GM21381 (cell line): ENCODE data around the gene PIR.
A peak's percentile ranks its signal among the peaks of the same experiment; 100 is the strongest.

Experiments used
- ATAC-seq: cut with Tn5 transposase; IDR thresholded peaks from one replicate; pipeline ENCODE4 v1.9.1; 2021; ENCODE audit warnings: mild to moderate bottlenecking, moderate library complexity; ENCODE audit not compliant: unreplicated experiment

Gene PIR

DNA sequence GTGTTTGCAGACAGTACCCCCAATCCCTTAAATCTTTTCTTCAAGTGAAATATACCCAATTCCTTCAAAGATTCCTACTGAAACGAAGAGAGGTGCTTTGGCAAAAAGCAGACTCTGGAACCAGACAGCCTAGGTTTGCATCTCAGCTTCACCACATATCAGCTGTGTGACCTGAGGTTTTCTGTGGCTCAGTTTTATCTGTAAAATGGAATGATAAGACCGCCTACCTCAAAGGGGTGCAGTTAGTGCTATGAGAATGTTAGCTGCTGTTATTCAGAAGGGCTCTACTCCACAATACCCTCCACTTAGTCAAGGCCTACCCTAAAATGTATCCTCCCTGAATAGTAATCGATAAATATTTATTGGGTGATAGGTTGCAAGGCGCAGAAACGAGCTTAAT is 664 bp downstream of the PIR start:
- ATAC-seq = no peak

- ATAC-seq = no peak
Measured at GRCh38 chrX:15483891-15484290, 9.2 kb downstream of the PIR start.

DNA sequence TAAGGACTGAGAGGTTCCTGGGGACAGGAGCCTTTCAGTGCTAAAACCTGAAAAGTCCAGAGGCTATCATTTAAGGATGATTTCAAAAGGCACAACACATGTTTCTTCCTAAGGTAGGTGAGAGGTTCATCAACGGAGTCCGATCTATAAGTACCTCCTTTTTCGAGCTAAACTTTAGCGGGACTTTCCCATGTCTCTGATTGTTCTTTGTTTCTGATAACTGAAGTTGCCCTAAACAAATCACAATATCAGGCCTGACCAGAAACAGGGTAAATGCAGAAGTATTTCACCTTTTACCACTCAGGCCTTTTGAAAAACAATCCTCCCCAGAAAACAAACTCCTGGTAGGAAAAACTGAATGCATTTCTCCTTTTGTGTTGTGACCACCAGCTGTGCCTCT is 17.6 kb downstream of the PIR start:
- ATAC-seq = no peak

DNA sequence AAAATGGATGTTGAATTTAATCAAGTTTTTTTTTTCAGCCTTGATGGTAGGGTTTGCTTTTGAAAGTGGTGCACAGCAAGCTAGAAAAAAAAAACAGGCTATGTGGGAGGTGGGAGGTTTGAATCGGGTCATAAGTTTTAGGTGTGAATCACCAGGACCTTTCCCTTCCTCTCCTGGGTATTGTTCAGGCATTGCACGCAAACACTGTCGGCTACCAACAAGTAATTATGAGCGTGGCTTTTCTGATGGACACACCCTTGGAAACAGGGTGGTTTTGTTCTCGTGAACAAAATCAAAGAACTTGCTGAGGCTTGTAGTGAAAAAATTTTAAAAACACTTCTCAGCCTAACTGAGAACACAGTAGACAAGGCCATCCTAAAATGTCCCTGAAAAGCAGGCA is 18.1 kb downstream of the PIR start:
- no peak for ATAC-seq

DNA sequence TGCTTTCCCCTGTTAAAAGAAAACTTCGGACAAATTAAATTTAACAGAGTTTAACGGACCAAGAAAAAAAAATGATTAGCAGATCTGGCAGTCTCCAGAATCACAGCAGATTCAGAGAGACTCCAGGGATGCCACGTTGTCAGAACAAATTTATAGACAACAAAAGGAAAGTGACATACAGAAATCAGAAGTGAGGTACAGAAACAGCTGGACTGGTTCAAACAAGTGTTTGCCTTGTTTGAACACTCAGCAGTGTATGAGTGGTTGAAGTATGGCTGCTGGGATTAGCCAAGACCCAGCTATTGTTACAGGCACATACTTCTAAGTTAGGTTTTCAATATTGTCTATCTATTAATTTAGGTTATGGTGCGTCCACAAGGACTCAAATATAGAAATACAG is 19.1 kb downstream of the PIR start:
- no peak for ATAC-seq

- no peak for ATAC-seq
Measured at GRCh38 chrX:15472531-15472930, 20.6 kb downstream of the PIR start.

DNA sequence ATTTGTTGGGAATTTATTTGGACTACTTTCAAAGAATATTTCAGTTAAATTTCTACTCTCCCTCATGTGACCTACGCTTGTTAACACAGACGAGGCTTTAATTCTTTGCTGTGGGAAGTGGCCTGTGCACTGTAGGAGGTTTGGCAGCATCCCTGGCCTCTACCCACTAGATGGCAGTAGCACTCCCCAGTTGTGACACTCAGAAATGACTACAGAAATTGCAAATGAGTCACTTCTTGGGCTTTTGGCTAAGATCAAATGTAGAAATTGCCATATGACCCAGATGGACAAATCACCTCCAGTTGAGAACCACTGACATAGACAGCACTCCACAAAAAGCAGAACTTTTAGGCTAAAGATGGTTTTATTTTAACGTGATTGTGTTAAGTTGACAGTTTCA is 22.1 kb downstream of the PIR start:
- ATAC-seq = peak; percentile 70

DNA sequence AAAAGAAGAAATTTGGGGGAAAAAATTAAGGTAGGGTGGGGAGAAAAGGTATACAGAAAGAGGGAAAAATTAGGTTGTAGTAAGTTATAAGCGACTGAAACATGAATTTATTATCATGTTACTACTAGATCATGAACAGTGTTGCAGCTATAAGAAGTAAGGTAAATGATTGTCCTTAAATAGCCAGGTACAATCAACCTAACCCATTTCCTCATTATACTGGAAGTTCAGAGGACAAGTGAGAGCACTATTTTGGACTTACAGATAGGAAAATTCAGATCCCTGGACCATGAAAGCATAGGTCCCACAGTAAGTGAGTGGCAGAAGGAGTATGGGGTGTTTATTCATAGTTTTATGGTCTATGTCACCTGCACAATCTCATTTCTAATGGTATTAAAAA is 23.5 kb downstream of the PIR start:
- no peak for ATAC-seq

GRCh38 chrX:15468036-15468435 is 25.1 kb downstream of the PIR start:
- no peak for ATAC-seq

GRCh38 chrX:15465896-15466651 is 27.1 kb downstream of the PIR start:
- no peak for ATAC-seq

GRCh38 chrX:15465347-15465746 is 27.8 kb downstream of the PIR start:
- ATAC-seq = no peak

DNA sequence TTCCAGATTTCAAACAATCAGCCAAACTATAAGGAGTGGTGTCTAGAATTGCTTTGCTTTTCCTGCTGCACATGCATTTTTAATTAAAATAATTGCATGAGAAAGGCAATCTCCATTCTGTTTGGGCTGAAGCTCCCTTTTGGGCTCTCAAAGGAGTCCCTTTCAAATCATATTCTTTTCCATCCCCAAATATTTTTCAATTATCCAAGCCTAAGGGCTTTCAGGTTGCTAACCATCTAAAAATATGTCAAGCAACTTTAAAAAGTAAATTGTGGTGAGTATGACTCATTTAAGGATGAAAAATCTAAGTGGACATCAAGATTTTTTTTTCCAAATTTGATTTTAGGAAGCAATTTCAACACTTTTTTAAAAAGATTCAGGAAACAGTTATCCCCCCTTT is 28.4 kb downstream of the PIR start:
- no peak for ATAC-seq

GRCh38 chrX:15451913-15452312 is 41.2 kb downstream of the PIR start:
- no peak for ATAC-seq

- no peak for ATAC-seq
Measured at GRCh38 chrX:15448010-15448639, 45.0 kb downstream of the PIR start.

GRCh38 chrX:15441464-15441863 is 51.7 kb downstream of the PIR start:
- no peak for ATAC-seq

- ATAC-seq = peak; percentile 81
Measured at GRCh38 chrX:15438332-15438731, 54.8 kb downstream of the PIR start.

GRCh38 chrX:15437724-15438123 is 55.4 kb downstream of the PIR start:
- ATAC-seq = no peak

- ATAC-seq = no peak
Measured at GRCh38 chrX:15435836-15436619, 57.1 kb downstream of the PIR start.

GRCh38 chrX:15434205-15434604 is 58.9 kb downstream of the PIR start:
- ATAC-seq = no peak

DNA sequence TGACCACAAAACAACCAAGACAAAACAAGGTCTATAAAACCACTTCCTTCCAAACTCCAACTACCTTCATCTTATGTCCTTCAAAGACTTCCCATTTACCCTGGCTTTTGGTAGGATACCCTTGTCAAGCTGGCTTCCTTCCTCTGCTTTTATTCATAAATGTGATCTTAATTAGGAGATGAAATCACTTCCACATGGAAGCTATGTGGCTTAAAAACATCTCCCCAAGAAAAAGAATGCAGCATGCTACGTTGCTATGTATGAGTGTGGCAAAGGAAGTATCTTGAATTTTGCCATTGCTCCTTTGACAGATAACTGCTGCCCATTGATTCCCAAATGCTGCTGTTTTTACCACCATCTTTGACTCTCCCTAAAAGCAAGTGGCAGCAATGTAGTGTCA is 62.5 kb downstream of the PIR start:
- no peak for ATAC-seq

- no peak for ATAC-seq
Measured at GRCh38 chrX:15430076-15430475, 63.1 kb downstream of the PIR start.

- no peak for ATAC-seq
Measured at GRCh38 chrX:15425024-15425423, 68.1 kb downstream of the PIR start.
